Endothelial cell of umbilical vein (primary cell): ENCODE data around the gene FAM222B. TPM values are rescaled to one million over a fixed set of nuclear protein-coding genes. Genes with fewer than 3 reads are reported as not detected.

Experiments
- BruUV-seq: library from RNA; stranded (reverse); fragments of 400-500 nt; replicated peaks from 2 replicates; lab custom pipeline; 2021; lab: Mats Ljungman, UMichigan
- CTCF ChIA-PET: fragments of 300-600, 350-600 bp; sonication (Branson Sonifier 250); formaldehyde crosslinking; loops from one replicate; lab custom pipeline; 2021; ENCODE audit warnings: antibody characterized with exemption, inconsistent platforms; lab: Charles Lee
- POLR2A ChIA-PET: fragments of 300-600, 350-600 bp; sonication (Branson Sonifier 250); formaldehyde crosslinking; loops from one replicate; lab custom pipeline; 2021; ENCODE audit warnings: antibody characterized with exemption, inconsistent platforms; lab: Charles Lee
- DNase-seq: peaks from one replicate; pipeline ENCODE4 v3.0.0-alpha.2; 2011; ENCODE audit warnings: low read depth, low spot score
- FAIRE-seq: peaks from 2 replicates; lab custom pipeline; 2011; peaks lifted over from hg19 to GRCh38; lab: Jason Lieb, UNC
- H2AFZ ChIP-seq: 2 replicates; pipeline ENCODE4 v1.6.0; 2012; ENCODE audit warnings: low read depth, low read length, control low read depth, inconsistent platforms
- H3K27ac ChIP-seq: 2 replicates; pipeline ENCODE4 v1.5.1; 2011; ENCODE audit warnings: low read depth, mild to moderate bottlenecking, control low read depth, low read length, moderate library complexity; ENCODE audit not compliant: insufficient read depth
- H3K27me3 ChIP-seq, 2 experiments: 2 replicates each; pipeline versions ENCODE4 v1.6.0 to v1.6.1; 2011; ENCODE audit warnings: low read length in 2 of 2, mixed read lengths in 1 of 2; ENCODE audit not compliant: control insufficient read depth in 2 of 2, insufficient read depth in 2 of 2
- H3K36me3 ChIP-seq, 2 experiments: 2 replicates in 1 of 2; 3 replicates in 1 of 2; pipeline ENCODE4 v1.5.1; 2011; ENCODE audit warnings: low read length in 2 of 2, mild to moderate bottlenecking in 1 of 2, moderate library complexity in 1 of 2; ENCODE audit not compliant: control insufficient read depth in 2 of 2, insufficient read depth in 2 of 2; ENCODE audit errors: extremely low read depth in 1 of 2
- H3K4me1 ChIP-seq: 3 replicates; pipeline ENCODE4 v1.5.1; 2011; ENCODE audit warnings: mild to moderate bottlenecking, low read length; ENCODE audit not compliant: control insufficient read depth, insufficient read depth; ENCODE audit errors: extremely low read depth
- H3K4me2 ChIP-seq: 2 replicates; pipeline ENCODE4 v1.6.1; 2011; ENCODE audit warnings: low read length, control low read depth, mixed read lengths; ENCODE audit not compliant: insufficient read depth
- H3K4me3 ChIP-seq, 3 experiments: fragments of 200-600 bp in 1 of 3; sonication (generic), shearing (Covaris generic) in 1 of 3; replicated peaks in 1 of 3; 2 replicates each; pipeline ENCODE4 v1.5.1; 2011 to 2016; ENCODE audit warnings: control low read depth in 3 of 3, low read length in 3 of 3, mild to moderate bottlenecking in 2 of 3, inconsistent platforms in 1 of 3, low read depth in 1 of 3, moderate library complexity in 1 of 3; ENCODE audit not compliant: insufficient read depth in 1 of 3
- H3K79me2 ChIP-seq: 2 replicates; pipeline ENCODE4 v1.6.0; 2012; ENCODE audit warnings: low read length, inconsistent platforms; ENCODE audit not compliant: control insufficient read depth, insufficient read depth
- H3K9ac ChIP-seq: replicated peaks from 2 replicates; pipeline ENCODE3; 2011; ENCODE audit warnings: low read length, control low read depth; ENCODE audit not compliant: insufficient read depth; ENCODE audit errors: extremely low read depth
- H3K9me1 ChIP-seq: replicated peaks from 3 replicates; pipeline ENCODE4 v1.6.0; 2011; ENCODE audit warnings: mild to moderate bottlenecking, low read length; ENCODE audit not compliant: control insufficient read depth, insufficient read depth; ENCODE audit errors: extremely low read depth
- H3K9me3 ChIP-seq: replicated peaks from 2 replicates; pipeline ENCODE4 v1.5.1; 2012; ENCODE audit warnings: low read length, inconsistent platforms; ENCODE audit not compliant: control insufficient read depth, insufficient read depth
- H4K20me1 ChIP-seq: replicated peaks from 2 replicates; pipeline ENCODE3; 2011; ENCODE audit warnings: mild to moderate bottlenecking, low read length; ENCODE audit not compliant: control insufficient read depth, insufficient read depth; ENCODE audit errors: extremely low read depth
- EZH2 ChIP-seq: IDR thresholded peaks from 2 replicates; pipeline ENCODE4 v1.6.1; 2012; ENCODE audit warnings: borderline replicate concordance, low read depth, mild to moderate bottlenecking, moderate library complexity, low read length, inconsistent platforms; ENCODE audit not compliant: severe bottlenecking
- FOS ChIP-seq: IDR thresholded peaks from 2 replicates; pipeline ENCODE4 v1.6.1; 2011; ENCODE audit warnings: mild to moderate bottlenecking, low read length, moderate library complexity, borderline replicate concordance; ENCODE audit not compliant: insufficient read depth
- GATA2 ChIP-seq: IDR thresholded peaks from 2 replicates; pipeline ENCODE4 v1.7.0; 2011; ENCODE audit warnings: low read depth, mild to moderate bottlenecking, moderate library complexity, mixed read lengths, low read length; ENCODE audit not compliant: insufficient read length, insufficient read depth
- JUN ChIP-seq: IDR thresholded peaks from 2 replicates; pipeline ENCODE4 v1.6.1; 2011; ENCODE audit warnings: borderline replicate concordance, low read depth; ENCODE audit not compliant: insufficient read length, insufficient read depth
- MYC ChIP-seq: IDR thresholded peaks from one replicate; pipeline ENCODE4 v1.6.1; 2011; ENCODE audit warnings: mild to moderate bottlenecking, low read depth, low read length
- POLR2A ChIP-seq: IDR thresholded peaks from 2 replicates; pipeline ENCODE4 v1.6.1; 2012; ENCODE audit warnings: low read depth, mild to moderate bottlenecking, control low read depth, low read length
- POLR2AphosphoS5 ChIP-seq: IDR thresholded peaks from 2 replicates; pipeline ENCODE4 v1.6.1; 2012; ENCODE audit warnings: low read depth, mild to moderate bottlenecking, control low read depth, low read length, moderate library complexity; ENCODE audit not compliant: insufficient read depth
- dilution Hi-C: fragments of 300-500 bp; cut with MboI; formaldehyde crosslinking; loops from one replicate; pipeline ENCODE4 v1.15.0; 2019; ENCODE audit warnings: low sequenced_read_pairs; ENCODE audit not compliant: extremely low pct_ligation_motif_present
- intact Hi-C: fragments of 100-400 bp; cut with micrococcal nuclease; formaldehyde crosslinking; loops from one replicate; pipeline ENCODE4 v1.10.0; 2022
- polyA plus RNA-seq, 4 experiments: library from polyadenylated mRNA; depleted of rRNA in 3 of 4; stranded (reverse) in 3 of 4; unstranded in 1 of 4; fragments of >200 nt; gene quantifications; 2 replicates each; pipeline versions ENCODE4 v1.2.1 to v1.2.3, GENCODE V29; 2011 to 2012; ENCODE audit warnings: missing spikeins in 1 of 4
- total RNA-seq: library from RNA; stranded (reverse); gene quantifications from 2 replicates; pipeline ENCODE4 v1.2.3, GENCODE V29; 2021
- TF ChIP-seq, protein P1 (sequence below): IDR thresholded peaks from 2 replicates; pipeline ENCODE4 v1.6.1; 2011; ENCODE audit not compliant: insufficient read depth, insufficient read length
- TF ChIP-seq, protein P2 (sequence below), 2 donors: IDR thresholded peaks; 1 replicate in 1 of 2; 2 replicates in 1 of 2; pipeline ENCODE4 v1.5.1; 2011; ENCODE audit warnings: low read length in 2 of 2, mild to moderate bottlenecking in 2 of 2, moderate library complexity in 2 of 2, control low read depth in 1 of 2, inconsistent platforms in 1 of 2, low read depth in 1 of 2; ENCODE audit not compliant: insufficient read depth in 1 of 2; ENCODE audit errors: extremely low read depth in 1 of 2

Gene FAM222B
- total and polyA plus RNA-seq, 2 donors (not counting 3 experiments of a cell fraction or from before 2014, with no cell fraction given): 21.1 to 30.6 TPM

DNA sequence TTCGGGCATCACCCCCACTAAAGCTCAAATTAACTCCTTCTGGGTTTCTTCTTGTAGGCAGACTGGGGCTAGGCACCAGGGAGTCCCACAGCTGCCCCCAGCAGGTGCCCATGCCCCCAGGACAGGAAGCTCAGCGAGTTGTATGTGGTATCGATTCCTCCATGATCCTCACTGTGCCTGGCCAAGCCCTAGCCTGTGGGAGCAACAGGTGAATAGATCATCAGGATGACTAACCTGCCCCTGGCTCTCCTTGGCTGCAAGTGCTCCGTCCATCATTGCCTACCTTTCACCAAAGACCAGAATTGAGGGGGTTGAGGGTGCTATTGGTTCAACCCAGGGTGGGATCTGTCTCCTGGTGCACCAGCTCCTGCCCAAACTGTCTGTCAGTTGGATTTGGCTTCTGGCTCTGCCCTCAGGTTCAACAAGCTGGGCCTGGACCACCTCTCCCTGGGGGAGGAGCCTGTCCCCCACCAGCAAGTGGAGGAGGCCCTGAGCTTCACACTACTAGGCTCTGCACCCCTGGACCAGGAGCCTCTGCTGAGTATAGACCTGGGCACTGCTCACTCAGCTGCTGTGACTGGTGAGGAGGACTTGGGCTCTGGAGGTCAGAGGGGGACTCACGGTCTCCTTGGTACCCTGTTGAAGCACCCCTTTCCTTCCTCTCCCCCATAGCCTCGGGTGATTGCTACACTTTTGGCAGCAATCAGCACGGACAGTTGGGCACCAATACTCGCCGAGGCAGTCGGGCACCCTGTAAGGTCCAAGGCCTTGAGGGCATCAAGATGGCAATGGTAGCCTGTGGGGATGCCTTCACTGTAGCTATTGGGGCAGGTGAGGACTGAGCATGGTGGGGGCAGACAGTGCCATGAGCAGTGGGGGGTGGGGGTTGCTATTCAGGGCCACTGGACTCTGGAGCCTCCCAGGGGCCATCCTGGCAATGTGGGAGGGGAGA, 101.9 kb downstream of the FAM222B start:
- POLR2A ChIA-PET: no interaction called here
- H3K27ac ChIP-seq: no peak overlapping the region
- no peak overlapping the region for H3K4me3 ChIP-seq
- H3K9me1 ChIP-seq: no peaks in the 10 kb centered on the region
- H3K4me2 ChIP-seq: no peak overlapping the region
- no peak overlapping the region for H2AFZ ChIP-seq
- peaks cover 8% of the 10 kb centered on the region for H3K4me1 ChIP-seq
- no peak overlapping the region for H3K9ac ChIP-seq
- H4K20me1 ChIP-seq: no peaks in the 10 kb centered on the region
- DNase-seq: no peak
- peaks cover 17% of the 10 kb centered on the region for H3K79me2 ChIP-seq
- H3K36me3 ChIP-seq: no peaks in the 10 kb centered on the region
- no peaks in the 10 kb centered on the region for H3K27me3 ChIP-seq
- BruUV-seq: no TSS peak
- CTCF ChIA-PET: interaction anchor here (16.6 kb wide), 1 partner anchor 11 kb away, joined by 602 read pairs; the partner anchor contains the start of genes NEK8 and TLCD1
- no peak for FAIRE-seq
- dilution Hi-C loops (no loop called here), intact Hi-C loops (no loop called here)
- TF ChIP-seq POLR2A (no peak), GATA2 (no peak), POLR2AphosphoS5 (no peak), JUN (no peak), MYC (no peak), FOS (no peak), EZH2 (no peak)
- TF ChIP-seq, protein P1, sequence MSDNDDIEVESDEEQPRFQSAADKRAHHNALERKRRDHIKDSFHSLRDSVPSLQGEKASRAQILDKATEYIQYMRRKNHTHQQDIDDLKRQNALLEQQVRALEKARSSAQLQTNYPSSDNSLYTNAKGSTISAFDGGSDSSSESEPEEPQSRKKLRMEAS: no peak
- TF ChIP-seq, protein P2, sequence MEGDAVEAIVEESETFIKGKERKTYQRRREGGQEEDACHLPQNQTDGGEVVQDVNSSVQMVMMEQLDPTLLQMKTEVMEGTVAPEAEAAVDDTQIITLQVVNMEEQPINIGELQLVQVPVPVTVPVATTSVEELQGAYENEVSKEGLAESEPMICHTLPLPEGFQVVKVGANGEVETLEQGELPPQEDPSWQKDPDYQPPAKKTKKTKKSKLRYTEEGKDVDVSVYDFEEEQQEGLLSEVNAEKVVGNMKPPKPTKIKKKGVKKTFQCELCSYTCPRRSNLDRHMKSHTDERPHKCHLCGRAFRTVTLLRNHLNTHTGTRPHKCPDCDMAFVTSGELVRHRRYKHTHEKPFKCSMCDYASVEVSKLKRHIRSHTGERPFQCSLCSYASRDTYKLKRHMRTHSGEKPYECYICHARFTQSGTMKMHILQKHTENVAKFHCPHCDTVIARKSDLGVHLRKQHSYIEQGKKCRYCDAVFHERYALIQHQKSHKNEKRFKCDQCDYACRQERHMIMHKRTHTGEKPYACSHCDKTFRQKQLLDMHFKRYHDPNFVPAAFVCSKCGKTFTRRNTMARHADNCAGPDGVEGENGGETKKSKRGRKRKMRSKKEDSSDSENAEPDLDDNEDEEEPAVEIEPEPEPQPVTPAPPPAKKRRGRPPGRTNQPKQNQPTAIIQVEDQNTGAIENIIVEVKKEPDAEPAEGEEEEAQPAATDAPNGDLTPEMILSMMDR (IDR thresholded peaks at IDR 0.05; ENCODE audit: extremely low read depth in 1 of 2, insufficient read depth in 1 of 2, low read depth in 1 of 2, low read length in 2 of 2): no peak
- no peaks in the 10 kb centered on the region for H3K9me3 ChIP-seq
